ENCODE data around the gene ABCA1. TPM values are rescaled to one million over a fixed set of nuclear protein-coding genes. Genes with fewer than 3 reads are reported as not detected.

Gene ABCA1
- total RNA-seq, 2 donors from 2014 or later: 7.9 to 19.2 TPM

GRCh38 chr9:104885818-104886709, 41.9 kb downstream of the ABCA1 start:
- no peaks in the 10 kb centered on the region for H3K9me3 ChIP-seq
- TF ChIP-seq CTCF (IDR thresholded peaks at IDR 0.05): no peak
- no peak overlapping the region for H3K27ac ChIP-seq
- no peak overlapping the region for H3K4me3 ChIP-seq
- H3K27me3 ChIP-seq: no peaks in the 10 kb centered on the region
- H3K4me1 ChIP-seq: no peaks in the 10 kb centered on the region
- H3K36me3 ChIP-seq: peaks cover 62% of the 10 kb centered on the region
- DNase-seq (ENCODE audit: low spot score): no peak

DNA sequence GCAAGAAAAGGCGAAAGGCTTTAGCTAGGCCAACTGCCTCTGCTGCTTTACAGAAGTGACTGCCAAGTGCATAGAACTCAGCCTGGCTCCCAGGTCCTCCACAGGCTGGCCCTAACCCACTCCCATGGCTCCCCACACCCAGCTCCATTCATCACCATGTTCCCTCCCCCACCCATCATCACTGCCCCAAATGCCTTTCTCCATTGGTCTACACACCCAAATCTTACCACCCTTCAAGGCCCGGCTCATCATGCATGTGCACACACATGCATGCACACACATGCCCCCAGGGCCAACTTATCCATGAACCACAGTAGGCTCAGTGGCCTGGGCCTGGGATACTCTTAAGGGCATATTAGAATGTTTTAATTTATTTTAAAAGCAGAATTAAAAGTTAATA, 44.8 kb downstream of the ABCA1 start:
- no peak for TF ChIP-seq CTCF (IDR thresholded peaks at IDR 0.05)
- peaks cover 58% of the 10 kb centered on the region for H3K36me3 ChIP-seq

DNA sequence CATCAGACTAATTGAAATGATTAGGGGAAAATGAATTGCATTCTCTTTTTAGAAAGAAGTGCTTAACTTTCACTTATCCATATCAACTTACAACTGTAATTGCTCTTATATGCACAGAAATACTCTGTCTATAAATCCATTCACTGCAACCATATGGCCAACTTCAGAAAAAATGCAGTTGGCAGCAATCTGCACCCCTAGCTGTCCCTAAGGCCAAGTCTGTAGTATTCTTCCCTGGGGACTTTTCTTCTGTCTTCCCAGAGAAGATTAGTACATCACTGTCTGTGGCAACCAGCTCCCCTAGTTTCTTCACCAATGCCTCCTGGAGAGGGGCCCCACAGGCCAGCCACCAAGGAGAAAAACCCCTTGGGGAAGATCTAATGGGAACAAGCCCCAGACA, 45.4 kb downstream of the ABCA1 start:
- no peak overlapping the region for H3K27ac ChIP-seq
- DNase-seq (ENCODE audit: low spot score): no peak
- no peak overlapping the region for H3K4me3 ChIP-seq
- TF ChIP-seq CTCF (IDR thresholded peaks at IDR 0.05): no peak
- H3K9me3 ChIP-seq: no peaks in the 10 kb centered on the region
- peaks cover 0 to 6% of the 10 kb centered on the region in 2 donors for H3K4me1 ChIP-seq
- peaks cover 52% of the 10 kb centered on the region for H3K36me3 ChIP-seq
- no peaks in the 10 kb centered on the region for H3K27me3 ChIP-seq

More for the DNA sequence above, 44.8 kb downstream of the ABCA1 start:
- no peak overlapping the region for H3K4me3 ChIP-seq
- DNase-seq (ENCODE audit: low spot score): no peak
- no peaks in the 10 kb centered on the region for H3K27me3 ChIP-seq
- peaks cover 0 to 6% of the 10 kb centered on the region in 2 donors for H3K4me1 ChIP-seq
- no peaks in the 10 kb centered on the region for H3K9me3 ChIP-seq
- no peak overlapping the region for H3K27ac ChIP-seq

- no peaks in the 10 kb centered on the region for H3K27me3 ChIP-seq
- no peaks in the 10 kb centered on the region for H3K9me3 ChIP-seq
- no peak overlapping the region for H3K4me3 ChIP-seq
- peaks cover 51% of the 10 kb centered on the region for H3K36me3 ChIP-seq
- no peak for DNase-seq (ENCODE audit: low spot score)
- no peak overlapping the region for H3K27ac ChIP-seq
- peaks cover 0 to 6% of the 10 kb centered on the region in 2 donors for H3K4me1 ChIP-seq
- TF ChIP-seq CTCF (IDR thresholded peaks at IDR 0.05): no peak
Measured at GRCh38 chr9:104882086-104882485, 45.9 kb downstream of the ABCA1 start.

DNA sequence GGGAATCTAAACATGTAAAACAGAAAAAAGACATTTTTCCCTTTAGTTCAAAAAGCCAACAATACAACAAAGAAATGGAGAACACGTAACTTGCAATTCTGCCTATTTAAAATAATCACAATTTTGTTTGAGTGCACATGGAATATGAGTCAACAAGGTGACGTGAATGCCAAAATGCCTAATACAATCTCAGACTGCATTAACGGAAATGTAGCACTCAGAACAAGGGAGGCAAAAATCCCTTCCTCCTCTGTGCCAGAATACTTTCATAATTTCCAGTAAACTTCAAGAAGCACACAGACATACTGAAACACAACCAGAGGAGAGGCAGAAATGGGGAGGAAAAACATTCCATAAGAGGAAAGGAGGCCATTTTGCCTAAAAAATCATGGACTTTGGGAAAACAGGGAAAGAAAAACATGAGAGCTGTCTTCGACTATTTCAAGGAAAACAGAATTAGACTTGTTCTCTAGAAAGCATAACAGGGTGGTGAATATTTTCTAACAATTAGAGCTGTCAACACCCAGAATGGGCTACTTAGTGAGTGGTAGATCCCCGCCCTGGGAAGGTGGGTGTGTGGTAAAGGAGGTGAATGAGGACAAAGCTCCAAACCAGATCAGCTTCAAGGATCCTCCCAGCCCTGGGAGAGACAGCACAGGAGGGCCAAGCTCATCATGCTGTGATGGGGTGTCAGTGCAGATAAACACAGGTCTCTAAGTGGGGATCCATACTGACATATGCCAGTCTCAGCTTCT, 48.2 kb downstream of the ABCA1 start:
- H3K4me3 ChIP-seq: no peak overlapping the region
- H3K27ac ChIP-seq: peak overlapping the region; percentile 27 to 66
- H3K36me3 ChIP-seq: peaks cover 44% of the 10 kb centered on the region
- no peaks in the 10 kb centered on the region for H3K27me3 ChIP-seq
- peaks cover 0 to 6% of the 10 kb centered on the region in 2 donors for H3K4me1 ChIP-seq
- DNase-seq (ENCODE audit: low spot score): no peak
- no peaks in the 10 kb centered on the region for H3K9me3 ChIP-seq
- TF ChIP-seq CTCF (IDR thresholded peaks at IDR 0.05): no peak
